Caco-2 (cell line): ENCODE results near the gene SDHAF3. TPM values are rescaled to one million over a fixed set of nuclear protein-coding genes. Genes with fewer than 3 reads are reported as not detected.

Experiments used
- BruUV-seq: library from RNA; stranded (reverse); fragments of 400-500 nt; replicated peaks from 2 replicates; lab custom pipeline; 2021; lab: Mats Ljungman, UMichigan
- CTCF ChIA-PET: fragments of 300-600 bp; sonication (Branson Sonifier 250); formaldehyde crosslinking; loops from one replicate; lab custom pipeline; 2022; ENCODE audit warnings: antibody characterized with exemption; lab: Charles Lee
- POLR2A ChIA-PET: fragments of 300-600 bp; sonication (Branson Sonifier 250); formaldehyde crosslinking; loops from one replicate; lab custom pipeline; 2022; ENCODE audit warnings: antibody characterized with exemption; lab: Charles Lee
- DNase-seq, 2 experiments: peaks; one replicate each; pipeline versions ENCODE4 v3.0.0 to v3.0.0-alpha.2; 2020 to 2022
- H3K27me3 ChIP-seq: replicated peaks from 2 replicates; pipeline ENCODE4 v1.6.0; 2011; ENCODE audit warnings: low read length; ENCODE audit not compliant: control insufficient read depth, insufficient read depth
- H3K36me3 ChIP-seq: 2 replicates; pipeline ENCODE4 v1.5.1; 2011; ENCODE audit warnings: low read length; ENCODE audit not compliant: control insufficient read depth, insufficient read depth
- H3K4me1 ChIP-seq: fragments of 250-450 bp; sonication (Bioruptor Pico); 2 replicates; pipeline ENCODE4 v1.5.1; 2020; ENCODE audit warnings: mild to moderate bottlenecking
- H3K4me3 ChIP-seq: 2 replicates; pipeline ENCODE4 v1.5.1; 2011; ENCODE audit warnings: low read depth, mild to moderate bottlenecking, control low read depth, low read length
- H3K9me3 ChIP-seq: fragments of 250-450 bp; sonication (Bioruptor Pico); 2 replicates; pipeline ENCODE4 v1.5.1; 2020; ENCODE audit warnings: mild to moderate bottlenecking, moderate library complexity
- H3K27ac Mint-ChIP-seq: one replicate; pipeline ENCODE4 v1.8.0; 2022; ENCODE audit warnings: mixed read lengths; ENCODE audit not compliant: unreplicated experiment
- H3K27me3 Mint-ChIP-seq: one replicate; pipeline ENCODE4 v1.8.0; 2022; ENCODE audit warnings: mixed read lengths; ENCODE audit not compliant: insufficient read depth, unreplicated experiment
- H3K36me3 Mint-ChIP-seq: one replicate; pipeline ENCODE4 v1.8.0; 2022; ENCODE audit warnings: mild to moderate bottlenecking, mixed read lengths; ENCODE audit not compliant: insufficient read depth, unreplicated experiment
- H3K4me1 Mint-ChIP-seq: one replicate; pipeline ENCODE4 v1.8.0; 2022; ENCODE audit warnings: low read depth, mixed read lengths; ENCODE audit not compliant: unreplicated experiment
- H3K4me3 Mint-ChIP-seq: one replicate; pipeline ENCODE4 v1.8.0; 2022; ENCODE audit warnings: mild to moderate bottlenecking, moderate library complexity, mixed read lengths; ENCODE audit not compliant: unreplicated experiment
- H3K9me3 Mint-ChIP-seq: one replicate; pipeline ENCODE4 v1.8.0; 2022; ENCODE audit warnings: mixed read lengths; ENCODE audit not compliant: unreplicated experiment
- intact Hi-C: fragments of 100-400 bp; cut with micrococcal nuclease; formaldehyde crosslinking; loops from one replicate; pipeline ENCODE4 v1.10.0; 2022; ENCODE audit not compliant: unreplicated experiment
- total RNA-seq: library from RNA; stranded (reverse); gene quantifications from 2 replicates; pipeline ENCODE4 v1.2.3, GENCODE V29; 2022
- TF ChIP-seq, protein P1 (sequence below), 2 experiments: fragments of 200-600 bp in 1 of 2; IDR thresholded peaks; 1 replicate in 1 of 2; 2 replicates in 1 of 2; pipeline versions ENCODE4 v1.5.1 to v1.8.0; 2011 to 2022; ENCODE audit warnings: antibody characterized with exemption in 1 of 2, control low read depth in 1 of 2, inconsistent platforms in 1 of 2, low read depth in 1 of 2, low read length in 1 of 2, mild to moderate bottlenecking in 1 of 2, moderate library complexity in 1 of 2; ENCODE audit not compliant: insufficient read depth in 1 of 2, severe bottlenecking in 1 of 2, unreplicated experiment in 1 of 2

Gene SDHAF3
- total RNA-seq, 1 experiment from 2014 or later, result 13.1 TPM

GRCh38 chr7:97204821-97205220 is 87.3 kb downstream of the SDHAF3 start:
- Mint-ChIP-seq H3K36me3 (peaks cover 6% of the 10 kb centered on the region), H3K9me3 (peaks cover 10% of the 10 kb centered on the region), H3K27ac (no peak overlapping the region), H3K27me3 (peaks cover 4% of the 10 kb centered on the region), H3K4me3 (no peak overlapping the region), H3K4me1 (peaks cover 9% of the 10 kb centered on the region)
- TF ChIP-seq, protein P1, sequence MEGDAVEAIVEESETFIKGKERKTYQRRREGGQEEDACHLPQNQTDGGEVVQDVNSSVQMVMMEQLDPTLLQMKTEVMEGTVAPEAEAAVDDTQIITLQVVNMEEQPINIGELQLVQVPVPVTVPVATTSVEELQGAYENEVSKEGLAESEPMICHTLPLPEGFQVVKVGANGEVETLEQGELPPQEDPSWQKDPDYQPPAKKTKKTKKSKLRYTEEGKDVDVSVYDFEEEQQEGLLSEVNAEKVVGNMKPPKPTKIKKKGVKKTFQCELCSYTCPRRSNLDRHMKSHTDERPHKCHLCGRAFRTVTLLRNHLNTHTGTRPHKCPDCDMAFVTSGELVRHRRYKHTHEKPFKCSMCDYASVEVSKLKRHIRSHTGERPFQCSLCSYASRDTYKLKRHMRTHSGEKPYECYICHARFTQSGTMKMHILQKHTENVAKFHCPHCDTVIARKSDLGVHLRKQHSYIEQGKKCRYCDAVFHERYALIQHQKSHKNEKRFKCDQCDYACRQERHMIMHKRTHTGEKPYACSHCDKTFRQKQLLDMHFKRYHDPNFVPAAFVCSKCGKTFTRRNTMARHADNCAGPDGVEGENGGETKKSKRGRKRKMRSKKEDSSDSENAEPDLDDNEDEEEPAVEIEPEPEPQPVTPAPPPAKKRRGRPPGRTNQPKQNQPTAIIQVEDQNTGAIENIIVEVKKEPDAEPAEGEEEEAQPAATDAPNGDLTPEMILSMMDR (IDR thresholded peaks at IDR 0.05; ENCODE audit: insufficient read depth in 1 of 2, low read depth in 1 of 2, low read length in 1 of 2, severe bottlenecking in 1 of 2, unreplicated experiment in 1 of 2), result no peak
- no peaks in the 10 kb centered on the region for H3K9me3 ChIP-seq
- POLR2A ChIA-PET, result no interaction called here
- intact Hi-C loops, result no loop called here
- no peak overlapping the region for H3K4me3 ChIP-seq
- H3K4me1 ChIP-seq, result 0 out of 2 replicates have a peak, but pooled peaks cover 3% of the 10 kb centered on the region
- no peaks in the 10 kb centered on the region for H3K36me3 ChIP-seq
- no peaks in the 10 kb centered on the region for H3K27me3 ChIP-seq
- DNase-seq, result no peak
- CTCF ChIA-PET, result no interaction called here
- no TSS peak for BruUV-seq

DNA sequence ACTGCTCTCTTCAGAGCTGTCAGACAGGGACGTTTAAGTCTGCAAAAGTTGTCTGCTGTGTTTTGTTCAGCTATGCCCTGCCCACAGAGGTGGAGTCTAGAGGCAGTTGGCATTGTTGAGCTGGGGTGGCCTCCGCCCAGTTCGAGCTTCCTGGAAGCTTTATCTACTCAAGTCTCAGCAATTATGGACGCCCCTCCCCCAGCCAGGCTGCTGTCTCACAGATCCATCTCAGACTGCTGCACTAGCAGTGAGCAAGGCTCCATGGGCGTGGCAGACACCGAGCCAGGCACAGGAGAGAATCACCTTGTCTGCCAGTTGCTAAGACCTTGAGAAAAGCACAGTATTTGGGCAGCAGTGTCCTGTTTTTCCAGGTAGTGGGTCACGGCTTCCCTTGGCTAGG is 98.1 kb downstream of the SDHAF3 start:
- POLR2A ChIA-PET, result interaction anchor here (0.6 kb wide), 1 partner anchor 1316 kb away, joined by 3 read pairs; no protein-coding TSS in a partner anchor
- intact Hi-C loops, result no loop called here
- BruUV-seq, result no TSS peak
- TF ChIP-seq, protein P1 (IDR thresholded peaks at IDR 0.05; ENCODE audit: insufficient read depth in 1 of 2, low read depth in 1 of 2, low read length in 1 of 2, severe bottlenecking in 1 of 2, unreplicated experiment in 1 of 2), result no peak
- no peaks in the 10 kb centered on the region for H3K27me3 ChIP-seq
- no peaks in the 10 kb centered on the region for H3K36me3 Mint-ChIP-seq
- peaks cover under 1% of the 10 kb centered on the region for H3K9me3 ChIP-seq
- no peaks in the 10 kb centered on the region for H3K4me1 Mint-ChIP-seq
- H3K4me1 ChIP-seq, result no peaks in the 10 kb centered on the region
- H3K27me3 Mint-ChIP-seq, result peaks cover 5% of the 10 kb centered on the region
- DNase-seq, result peak in 1 of 2 experiments; percentile 42
- H3K4me3 Mint-ChIP-seq, result no peak overlapping the region
- H3K9me3 Mint-ChIP-seq, result peaks cover 40% of the 10 kb centered on the region
- no peaks in the 10 kb centered on the region for H3K36me3 ChIP-seq
- H3K4me3 ChIP-seq, result no peak overlapping the region
- CTCF ChIA-PET, result no interaction called here
- H3K27ac Mint-ChIP-seq, result no peak overlapping the region

DNA sequence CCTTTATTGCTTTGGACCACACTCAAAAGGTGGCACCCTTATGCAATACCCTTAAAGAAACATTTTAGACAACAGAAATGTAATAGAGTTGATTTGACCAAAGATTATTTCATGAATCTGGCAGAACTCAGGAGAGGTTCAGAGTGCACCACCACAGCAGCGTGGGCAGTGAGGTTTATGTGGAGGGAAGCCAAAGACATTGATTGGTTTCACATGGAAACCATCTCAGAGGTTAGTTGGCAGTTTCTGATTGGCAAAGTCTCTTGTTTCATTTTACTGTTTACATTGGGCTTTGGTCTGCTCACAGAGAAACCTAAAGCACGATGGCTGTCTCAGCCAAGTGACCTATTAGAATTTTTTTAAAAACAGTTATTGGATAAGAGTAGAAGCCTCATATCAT is 101.3 kb downstream of the SDHAF3 start:
- H3K36me3 Mint-ChIP-seq, result no peaks in the 10 kb centered on the region
- H3K9me3 Mint-ChIP-seq, result peaks cover 30% of the 10 kb centered on the region
- CTCF ChIA-PET, result no interaction called here
- no peaks in the 10 kb centered on the region for H3K4me1 ChIP-seq
- POLR2A ChIA-PET, result no interaction called here
- intact Hi-C loops, result no loop called here
- TF ChIP-seq, protein P1 (IDR thresholded peaks at IDR 0.05; ENCODE audit: insufficient read depth in 1 of 2, low read depth in 1 of 2, low read length in 1 of 2, severe bottlenecking in 1 of 2, unreplicated experiment in 1 of 2), result no peak
- no peak overlapping the region for H3K27ac Mint-ChIP-seq
- no peak for DNase-seq
- H3K27me3 ChIP-seq, result no peaks in the 10 kb centered on the region
- H3K9me3 ChIP-seq, result peaks cover 10% of the 10 kb centered on the region
- no peak overlapping the region for H3K4me3 Mint-ChIP-seq
- no peaks in the 10 kb centered on the region for H3K36me3 ChIP-seq
- H3K4me1 Mint-ChIP-seq, result no peaks in the 10 kb centered on the region
- peaks cover 5% of the 10 kb centered on the region for H3K27me3 Mint-ChIP-seq
- BruUV-seq, result no TSS peak
- no peak overlapping the region for H3K4me3 ChIP-seq
